HG03342 (cell line): ENCODE results near the gene SYS1.
A peak's percentile ranks its signal among the peaks of the same experiment; 100 is the strongest.

ENCODE experiments used
- ATAC-seq: cut with Tn5 transposase; IDR thresholded peaks from one replicate; pipeline ENCODE4 v1.9.1; 2021; ENCODE audit warnings: mild to moderate bottlenecking, moderate library complexity; ENCODE audit not compliant: unreplicated experiment

SYS1 gene

DNA sequence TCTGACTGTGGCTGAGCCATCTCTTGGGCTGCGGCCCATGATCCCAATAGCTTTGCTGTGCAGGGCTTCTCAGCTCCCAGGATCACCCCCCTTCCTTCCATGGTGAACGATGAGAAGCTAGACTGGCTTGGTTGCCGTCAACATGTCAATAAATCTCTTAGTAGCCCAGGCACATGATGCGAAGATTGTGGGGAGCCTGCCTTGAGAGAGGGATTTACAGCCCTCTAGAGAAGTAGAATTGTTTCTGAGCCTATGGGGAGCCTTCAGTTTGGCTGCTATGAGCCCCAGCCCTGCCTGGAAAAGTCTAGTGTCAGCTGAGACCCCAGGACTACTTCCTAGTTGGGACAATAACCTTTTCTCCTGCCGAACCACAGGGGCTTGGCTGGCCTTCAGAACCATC, 49.7 kb downstream of the SYS1 start:
- ATAC-seq: no peak

DNA sequence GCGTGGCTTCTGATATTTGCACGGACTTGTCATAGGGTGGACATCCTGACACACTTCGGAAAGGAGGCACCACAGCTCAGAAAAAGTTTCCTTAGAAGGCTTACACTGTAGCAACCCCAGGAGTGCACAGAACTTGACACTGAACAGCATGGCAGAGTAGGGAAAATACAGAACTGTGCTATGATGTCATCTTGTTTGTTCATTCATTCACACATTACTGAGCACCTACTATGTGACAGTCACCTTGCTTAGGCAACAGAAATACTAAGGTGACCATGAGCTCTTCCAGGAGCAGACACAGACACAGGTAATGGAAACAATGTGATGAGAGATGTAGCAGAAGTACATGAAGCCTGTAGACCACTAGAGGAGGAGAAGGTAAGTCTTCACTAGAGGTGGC, 50.5 kb downstream of the SYS1 start:
- ATAC-seq: no peak

DNA sequence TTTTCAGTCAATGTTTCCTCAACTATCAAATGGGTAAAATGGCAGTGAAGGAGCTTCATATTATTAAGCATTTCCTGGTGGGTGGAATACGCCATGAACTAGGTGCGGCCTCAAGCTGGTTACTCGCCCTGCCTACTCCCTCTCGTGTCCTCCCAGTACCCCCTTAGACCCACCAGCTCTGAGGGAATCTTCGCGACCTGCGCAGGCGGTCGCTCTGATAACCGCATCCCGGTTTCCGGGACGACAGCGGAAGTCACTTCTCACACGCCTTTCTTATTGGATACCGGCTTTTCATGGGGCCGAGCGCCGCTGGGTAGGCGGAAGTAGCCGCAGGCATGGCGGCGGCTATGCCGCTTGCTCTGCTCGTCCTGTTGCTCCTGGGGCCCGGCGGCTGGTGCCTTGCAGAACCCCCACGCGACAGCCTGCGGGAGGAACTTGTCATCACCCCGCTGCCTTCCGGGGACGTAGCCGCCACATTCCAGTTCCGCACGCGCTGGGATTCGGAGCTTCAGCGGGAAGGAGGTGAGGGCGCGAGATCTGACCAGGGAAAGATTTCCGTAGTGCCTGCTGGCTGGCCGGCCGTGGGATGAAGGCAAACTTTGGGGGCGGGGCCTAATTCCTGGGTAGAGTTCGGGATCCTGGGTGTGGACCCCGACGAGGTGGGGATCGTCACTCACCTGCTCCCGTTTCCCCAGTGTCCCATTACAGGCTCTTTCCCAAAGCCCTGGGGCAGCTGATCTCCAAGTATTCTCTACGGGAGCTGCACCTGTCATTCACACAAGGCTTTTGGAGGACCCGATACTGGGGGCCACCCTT, 53.1 kb downstream of the SYS1 start, which contains the start of gene PIGT:
PIGT (plus strand) TSS at position 320 of the 816 bp plus-strand sequence; CDS start at position 336, 16 bp downstream.
- ATAC-seq: peak; percentile 68

DNA sequence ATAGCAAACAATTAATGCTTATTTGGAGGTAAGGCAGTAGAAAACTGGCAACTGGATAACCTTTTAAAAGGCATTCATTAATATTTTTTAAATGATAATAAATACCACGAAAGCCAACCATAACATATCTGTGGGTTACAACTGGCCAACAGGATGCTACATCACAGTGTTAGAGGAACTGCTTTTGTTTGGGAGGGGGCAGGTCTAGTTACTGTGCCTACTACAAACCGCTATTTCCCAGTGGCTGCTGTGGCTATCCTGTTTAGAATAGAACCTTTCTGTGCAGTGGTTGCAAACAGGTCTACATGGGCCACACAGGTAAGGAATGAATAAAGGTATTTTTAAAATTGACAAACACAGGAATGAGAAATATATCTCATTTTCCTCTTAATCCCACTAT, 54.0 kb downstream of the SYS1 start:
- no peak for ATAC-seq
